ENCODE results near the gene PLOD3.

Gene PLOD3

GRCh38 chr7:101164071-101164840 lies 53.1 kb downstream of the PLOD3 start:
- peak; percentile 9 for DNase-seq

GRCh38 chr7:101163279-101164070 lies 53.9 kb downstream of the PLOD3 start:
- DNase-seq: peak; percentile 66

- peak; percentile 63 for DNase-seq
These were observed 54.7 kb downstream of the PLOD3 start for GRCh38 chr7:101162551-101163278.

- DNase-seq: no peak
These were observed 55.5 kb downstream of the PLOD3 start for GRCh38 chr7:101161692-101162471.

GRCh38 chr7:101160910-101161309 lies 56.5 kb downstream of the PLOD3 start:
- DNase-seq: no peak

- DNase-seq: no peak
These were observed 57.4 kb downstream of the PLOD3 start for GRCh38 chr7:101159696-101160674.

- no peak for DNase-seq
These were observed 60.4 kb downstream of the PLOD3 start for GRCh38 chr7:101156866-101157589.

GRCh38 chr7:101156277-101156676 lies 61.1 kb downstream of the PLOD3 start:
- no peak for DNase-seq
